ENCODE measurements around the gene AOPEP. TPM values are rescaled to one million over a fixed set of nuclear protein-coding genes. Genes with fewer than 3 reads are reported as not detected.

The AOPEP gene
- polyA plus RNA-seq, 2 of the 4 experiments (the other 2 are of a cell fraction), result 226 to 266 TPM

- Histone ChIP-seq H3K9me3 (peaks cover 5% of the 10 kb centered on the region; the same call in 2 of the 3 replicates), H3K4me1 (peaks cover 78% of the 10 kb centered on the region), H3K4me2 (no peak overlapping the region), H3K27ac (peak overlapping the region; percentile 80 to 83), H3K4me3 (no peak overlapping the region)
- 95% methylated on average over 9 of the region's 9 CpGs for WGBS (ENCODE audit: missing lambda C conversion rate)
- ChIA-PET POLR2A (no interaction called here), CTCF (interaction anchor here (1.0 to 2.1 kb wide), 2 partner anchors 9 to 14 kb away, joined by 3 to 5 read pairs; no protein-coding TSS in a partner anchor)
- no peak for ATAC-seq
- TF ChIP-seq CEBPB (IDR thresholded peaks at IDR 0.05) (no peak), GATA3 (IDR thresholded peaks at IDR 0.05; ENCODE audit: borderline replicate concordance) (no peak), RARB (CRISPR knock-in tag; IDR thresholded peaks at IDR 0.05) (no peak), MAFK (IDR thresholded peaks at IDR 0.05; ENCODE audit: partially characterized antibody) (no peak), POLR2A (IDR thresholded peaks at IDR 0.05; ENCODE audit: low read length) (no peak), EHMT2 (IDR thresholded peaks at IDR 0.05; ENCODE audit: low read depth) (no peak), CBX8 (IDR thresholded peaks at IDR 0.05) (no peak), ZFP36 (IDR thresholded peaks at IDR 0.05; ENCODE audit: borderline replicate concordance, partially characterized antibody) (no peak), HDAC2 (IDR thresholded peaks at IDR 0.05) (no peak), ZC3H11A (IDR thresholded peaks at IDR 0.05) (no peak), FOSB (CRISPR knock-in tag; IDR thresholded peaks at IDR 0.05) (no peak)
- TF ChIP-seq, protein P1, sequence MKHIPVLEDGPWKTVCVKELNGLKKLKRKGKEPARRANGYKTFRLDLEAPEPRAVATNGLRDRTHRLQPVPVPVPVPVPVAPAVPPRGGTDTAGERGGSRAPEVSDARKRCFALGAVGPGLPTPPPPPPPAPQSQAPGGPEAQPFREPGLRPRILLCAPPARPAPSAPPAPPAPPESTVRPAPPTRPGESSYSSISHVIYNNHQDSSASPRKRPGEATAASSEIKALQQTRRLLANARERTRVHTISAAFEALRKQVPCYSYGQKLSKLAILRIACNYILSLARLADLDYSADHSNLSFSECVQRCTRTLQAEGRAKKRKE (CRISPR knock-in tag; IDR thresholded peaks at IDR 0.05; ENCODE audit: low read depth), result no peak
- FAIRE-seq, result no peak
- no peak for DNase-seq (ENCODE audit: low read depth in 1 of 2, low spot score in 1 of 2)
Observed at GRCh38 chr9:94826044-94826443, 99.5 kb downstream of the AOPEP start.

DNA sequence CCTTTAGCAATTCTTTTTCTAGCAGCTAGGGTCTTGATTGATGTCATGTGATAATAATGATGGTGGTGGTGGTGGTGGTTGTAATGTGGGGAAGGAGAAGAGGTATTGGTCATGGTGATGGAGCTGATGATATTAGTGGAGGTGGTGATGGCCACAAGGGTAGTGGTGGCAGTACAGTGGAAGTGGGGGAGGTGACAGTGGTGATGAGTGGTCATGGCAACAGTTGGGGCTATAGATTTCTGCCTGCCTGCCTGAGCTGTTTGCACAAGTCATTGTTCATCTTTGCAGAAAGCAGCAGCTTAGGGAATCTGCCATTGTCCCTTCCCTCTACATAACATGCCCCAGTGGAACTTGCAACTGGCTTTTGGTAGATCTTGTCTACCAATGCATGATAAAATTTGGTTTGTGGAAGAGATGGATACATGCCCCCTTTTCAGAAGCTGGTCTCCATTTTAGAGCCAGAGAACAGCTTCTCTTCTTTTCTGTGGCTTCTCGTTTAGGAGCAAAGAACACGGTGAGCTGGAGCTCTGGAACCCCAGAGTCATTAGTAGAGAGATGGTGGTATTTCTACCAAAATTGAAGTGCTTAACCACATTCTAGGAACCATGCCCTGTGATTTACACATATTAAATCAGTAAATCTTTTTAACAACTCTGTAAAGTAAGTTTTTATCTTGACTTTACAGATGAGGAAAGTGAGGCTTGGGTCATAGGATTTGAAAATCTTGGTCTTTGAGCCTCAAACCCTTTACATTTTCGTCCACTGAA lies 100.3 kb downstream of the AOPEP start:
- ATAC-seq, result peak in 1 of 2 experiments; percentile 16; a peak in 2 of 6 replicates
- POLR2A ChIA-PET, result no interaction called here
- WGBS (ENCODE audit: missing lambda C conversion rate), result 75% methylated on average over 3 of the region's 3 CpGs
- Histone ChIP-seq H3K4me1 (peaks cover 73% of the 10 kb centered on the region), H3K27ac (peak overlapping the region; percentile 80 to 83), H3K4me3 (no peak overlapping the region), H3K4me2 (peak overlapping the region; percentile 62), H3K9me3 (peaks cover 9% of the 10 kb centered on the region; the same call in 2 of the 3 replicates)
- no peak for DNase-seq (ENCODE audit: low read depth in 1 of 2, low spot score in 1 of 2)
- CTCF ChIA-PET, result interaction anchor here (1.0 kb wide), 1 partner anchor 8 kb away, joined by 3 read pairs; no protein-coding TSS in a partner anchor
- FAIRE-seq, result no peak
- TF ChIP-seq CHD2 (IDR thresholded peaks at IDR 0.05; ENCODE audit: low read length, partially characterized antibody) (no peak), EHF (CRISPR knock-in tag; IDR thresholded peaks at IDR 0.05) (peak; percentile 21; the same call in 1 of the 2 replicates), ZFP36 (IDR thresholded peaks at IDR 0.05; ENCODE audit: borderline replicate concordance, partially characterized antibody) (no peak), E2F6 (IDR thresholded peaks at IDR 0.05; ENCODE audit: borderline replicate concordance, low read depth) (no peak)

GRCh38 chr9:94827584-94828304 lies 101.2 kb downstream of the AOPEP start:
- POLR2A ChIA-PET, result interaction anchor here (0.6 kb wide), 1 partner anchor 183 kb away, joined by 3 read pairs; no protein-coding TSS in a partner anchor
- no peak for FAIRE-seq

More at GRCh38 chr9:94827584-94828304, 101.2 kb downstream of the AOPEP start:
- ATAC-seq (peak in 1 of 2 experiments; percentile 87; a peak in 4 of 6 replicates), DNase-seq (ENCODE audit: low read depth in 1 of 2, low spot score in 1 of 2) (peak in 1 of 2 experiments; percentile 85)
- peaks cover 64% of the 10 kb centered on the region for H3K4me1 ChIP-seq
- H3K27ac ChIP-seq, result peak overlapping the region; percentile 80 to 83
- TF ChIP-seq GATA3 (IDR thresholded peaks at IDR 0.05; ENCODE audit: borderline replicate concordance) (0 out of 2 replicates have a peak, but pooled peaks have one; percentile 45), HOXB5 (CRISPR knock-in tag; IDR thresholded peaks at IDR 0.05) (peak; percentile 35; the same call in 1 of the 2 replicates), CEBPB (IDR thresholded peaks at IDR 0.05) (peak in 1 of 2 experiments; percentile 66; a peak in 2 of 4 replicates), EP300 (IDR thresholded peaks at IDR 0.05) (peak in 1 of 2 experiments; percentile 61; a peak in 2 of 5 replicates), ZC3H11A (IDR thresholded peaks at IDR 0.05) (no peak), RAD21 (conservative IDR thresholded peaks at IDR 0.05 in 1 of 2, IDR thresholded peaks at IDR 0.05 in 1 of 2) (0 out of 5 replicates have a peak, but pooled peaks of 1 of the 2 experiments have one; percentile 11), MAX (IDR thresholded peaks at IDR 0.05) (no peak; the same call in 1 of the 2 replicates), JUN (IDR thresholded peaks at IDR 0.05) (peak in 1 of 2 experiments; percentile 60; a peak in 2 of 5 replicates)
- peak overlapping the region; percentile 62 for H3K4me2 ChIP-seq
- peaks cover 9% of the 10 kb centered on the region; the same call in 2 of the 3 replicates for H3K9me3 ChIP-seq
- no peak overlapping the region for H3K4me3 ChIP-seq
- WGBS (ENCODE audit: missing lambda C conversion rate), result 8% methylated on average over 8 of the region's 8 CpGs
- CTCF ChIA-PET, result interaction anchor here (0.6 to 1.3 kb wide), 2 partner anchors 20 to 45 kb away, joined by 3 to 4 read pairs; no protein-coding TSS in a partner anchor
